ENCODE measurements around the gene OR52I1.

OR52I1 gene

DNA sequence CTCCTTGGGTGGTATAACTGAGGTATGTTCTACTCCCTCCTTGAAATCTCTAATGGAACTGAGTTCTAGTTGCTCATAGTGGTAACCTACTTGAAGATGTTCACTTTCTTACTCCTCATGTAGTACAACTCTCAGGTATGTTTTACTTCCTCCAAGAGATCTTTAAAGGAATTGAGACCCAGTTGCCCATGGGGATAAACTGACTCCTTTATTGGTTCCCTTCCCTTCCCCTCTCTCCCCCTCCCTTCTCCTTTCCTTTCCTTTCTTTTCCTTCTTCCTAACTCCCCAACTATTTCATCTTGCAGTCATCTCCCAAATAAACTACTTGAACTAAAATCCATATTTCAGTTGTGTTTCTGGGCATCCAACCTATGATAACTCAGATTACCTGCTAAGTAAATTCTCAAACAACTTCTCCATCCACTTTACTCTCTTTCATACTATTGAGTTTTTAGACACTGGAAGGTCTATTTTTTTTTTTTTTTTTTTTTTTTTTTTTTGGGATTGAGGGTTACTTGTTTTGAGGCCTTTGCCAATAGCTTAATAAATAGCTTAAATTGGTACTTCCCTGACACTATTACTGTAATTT, 22.1 kb downstream of the OR52I1 start:
- Histone ChIP-seq H3F3A (ENCODE audit: insufficient read depth) (no peaks in the 10 kb centered on the region), H3K79me2 (ENCODE audit: insufficient read depth, low read length) (no peaks in the 10 kb centered on the region)

DNA sequence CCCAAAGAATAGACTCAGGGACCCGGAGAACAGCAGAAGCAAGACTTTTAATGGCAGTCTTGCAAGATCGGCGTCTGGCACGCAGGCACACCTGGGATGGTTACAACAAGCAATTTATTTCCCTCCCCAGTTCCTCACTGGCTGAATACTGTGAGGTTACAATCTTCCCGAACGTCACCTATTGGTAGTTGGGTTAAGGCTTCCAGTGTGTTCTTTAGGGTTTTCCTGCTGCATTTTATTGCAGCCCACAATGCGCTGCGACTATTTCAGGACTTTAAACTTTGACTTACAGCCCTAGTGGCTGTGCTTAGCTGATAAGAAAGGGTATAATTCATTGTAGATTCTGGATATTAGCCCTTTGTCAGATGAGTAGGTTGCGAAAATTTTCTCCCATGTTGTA, 25.7 kb downstream of the OR52I1 start:
- no peak overlapping the region for H3K4me3 ChIP-seq (ENCODE audit: insufficient read depth, low read length, poor library complexity, severe bottlenecking)
- H3K4me2 ChIP-seq (ENCODE audit: low read depth, low read length, poor library complexity, severe bottlenecking), result no peak overlapping the region
- no peaks in the 10 kb centered on the region for H3K79me2 ChIP-seq (ENCODE audit: insufficient read depth, low read length)
- H4K20me1 ChIP-seq (ENCODE audit: low read depth, low read length), result no peaks in the 10 kb centered on the region
- no peaks in the 10 kb centered on the region for H3K9me2 ChIP-seq (replicated peaks; ENCODE audit: insufficient read depth, low read length)
- H3K9me3 ChIP-seq (ENCODE audit: insufficient read depth, low read length), result no peaks in the 10 kb centered on the region
- no peaks in the 10 kb centered on the region for H3K27me3 ChIP-seq (ENCODE audit: low read length)
- H3K36me3 ChIP-seq (ENCODE audit: low read length), result no peaks in the 10 kb centered on the region
- TF ChIP-seq, protein P1, sequence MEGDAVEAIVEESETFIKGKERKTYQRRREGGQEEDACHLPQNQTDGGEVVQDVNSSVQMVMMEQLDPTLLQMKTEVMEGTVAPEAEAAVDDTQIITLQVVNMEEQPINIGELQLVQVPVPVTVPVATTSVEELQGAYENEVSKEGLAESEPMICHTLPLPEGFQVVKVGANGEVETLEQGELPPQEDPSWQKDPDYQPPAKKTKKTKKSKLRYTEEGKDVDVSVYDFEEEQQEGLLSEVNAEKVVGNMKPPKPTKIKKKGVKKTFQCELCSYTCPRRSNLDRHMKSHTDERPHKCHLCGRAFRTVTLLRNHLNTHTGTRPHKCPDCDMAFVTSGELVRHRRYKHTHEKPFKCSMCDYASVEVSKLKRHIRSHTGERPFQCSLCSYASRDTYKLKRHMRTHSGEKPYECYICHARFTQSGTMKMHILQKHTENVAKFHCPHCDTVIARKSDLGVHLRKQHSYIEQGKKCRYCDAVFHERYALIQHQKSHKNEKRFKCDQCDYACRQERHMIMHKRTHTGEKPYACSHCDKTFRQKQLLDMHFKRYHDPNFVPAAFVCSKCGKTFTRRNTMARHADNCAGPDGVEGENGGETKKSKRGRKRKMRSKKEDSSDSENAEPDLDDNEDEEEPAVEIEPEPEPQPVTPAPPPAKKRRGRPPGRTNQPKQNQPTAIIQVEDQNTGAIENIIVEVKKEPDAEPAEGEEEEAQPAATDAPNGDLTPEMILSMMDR (IDR thresholded peaks at IDR 0.05; ENCODE audit: insufficient read depth, low read length, poor library complexity, severe bottlenecking), result no peak
- H2AFZ ChIP-seq (ENCODE audit: low read depth, low read length, severe bottlenecking), result no peak overlapping the region
- no peaks in the 10 kb centered on the region for H3F3A ChIP-seq (ENCODE audit: insufficient read depth)
- H3K27ac ChIP-seq (ENCODE audit: low read depth, low read length), result no peak overlapping the region
- no peak overlapping the region for H3K9ac ChIP-seq (ENCODE audit: low read length)

More for the DNA sequence above, 22.1 kb downstream of the OR52I1 start:
- Histone ChIP-seq H3K36me3 (ENCODE audit: low read length) (no peaks in the 10 kb centered on the region), H2AFZ (ENCODE audit: low read depth, low read length, severe bottlenecking) (no peak overlapping the region), H3K27me3 (ENCODE audit: low read length) (no peaks in the 10 kb centered on the region; the same call in 1 of the 2 replicates), H3K9me2 (replicated peaks; ENCODE audit: insufficient read depth, low read length) (no peaks in the 10 kb centered on the region), H3K4me2 (ENCODE audit: low read depth, low read length, poor library complexity, severe bottlenecking) (no peak overlapping the region), H3K4me3 (ENCODE audit: insufficient read depth, low read length, poor library complexity, severe bottlenecking) (no peak overlapping the region), H3K9me3 (ENCODE audit: insufficient read depth, low read length) (no peaks in the 10 kb centered on the region), H4K20me1 (ENCODE audit: low read depth, low read length) (no peaks in the 10 kb centered on the region), H3K27ac (ENCODE audit: low read depth, low read length) (no peak overlapping the region), H3K9ac (ENCODE audit: low read length) (no peak overlapping the region)
- no peak for TF ChIP-seq EZH2phosphoT487 (conservative IDR thresholded peaks at IDR 0.05; ENCODE audit: low read length)
- TF ChIP-seq, protein P1 (IDR thresholded peaks at IDR 0.05; ENCODE audit: insufficient read depth, low read length, poor library complexity, severe bottlenecking), result no peak

DNA sequence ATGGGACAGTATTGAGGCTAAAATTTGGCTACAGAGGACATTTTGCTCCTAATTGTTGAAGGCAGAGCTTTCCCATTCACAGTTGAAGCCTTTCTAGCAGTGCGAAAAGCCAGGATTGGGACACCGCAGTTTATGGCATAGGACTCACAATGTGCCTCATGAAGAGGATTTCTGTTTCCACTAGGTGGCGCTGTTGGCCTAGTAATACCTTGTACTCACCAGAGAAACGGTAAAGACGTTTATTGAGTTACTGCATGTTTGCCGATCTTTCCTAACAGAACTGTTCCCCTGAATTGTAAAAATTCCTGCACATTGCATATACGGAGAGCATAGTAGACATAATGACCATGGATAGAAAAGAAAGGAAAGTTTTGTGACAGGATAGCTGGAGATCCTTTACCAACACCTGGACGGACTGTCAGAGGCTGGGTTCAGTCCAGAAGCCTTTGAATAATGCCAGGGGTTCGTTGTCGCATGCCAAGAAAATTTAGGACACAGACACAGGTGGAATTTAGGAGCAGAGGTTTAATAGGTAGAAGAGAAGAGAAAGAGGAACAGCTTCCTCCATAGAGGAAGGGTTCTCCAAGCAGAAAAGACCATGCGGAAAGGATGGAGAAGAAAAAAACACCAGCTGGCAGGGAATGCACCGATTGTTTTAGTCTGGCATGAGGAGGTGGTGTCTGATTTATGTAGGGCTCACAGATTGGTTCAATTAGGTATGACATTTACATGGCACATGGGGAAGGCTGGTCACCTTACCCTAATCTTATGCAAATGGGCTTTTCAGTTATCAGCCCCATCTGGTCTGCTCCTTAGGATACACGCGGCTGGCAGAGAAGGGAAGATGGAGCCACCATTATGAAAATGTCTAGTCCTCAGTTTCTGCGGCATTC, 32.6 kb downstream of the OR52I1 start:
- Histone ChIP-seq H3K4me3 (ENCODE audit: insufficient read depth, low read length, poor library complexity, severe bottlenecking) (no peak overlapping the region), H3K9me2 (replicated peaks; ENCODE audit: insufficient read depth, low read length) (no peaks in the 10 kb centered on the region), H3K9ac (ENCODE audit: low read length) (no peak overlapping the region), H3K9me3 (ENCODE audit: insufficient read depth, low read length) (no peaks in the 10 kb centered on the region), H4K20me1 (ENCODE audit: low read depth, low read length) (no peaks in the 10 kb centered on the region), H3F3A (ENCODE audit: insufficient read depth) (no peaks in the 10 kb centered on the region), H3K4me2 (ENCODE audit: low read depth, low read length, poor library complexity, severe bottlenecking) (no peak overlapping the region), H3K27ac (ENCODE audit: low read depth, low read length) (no peak overlapping the region), H3K36me3 (ENCODE audit: low read length) (no peaks in the 10 kb centered on the region), H3K79me2 (ENCODE audit: insufficient read depth, low read length) (no peaks in the 10 kb centered on the region), H2AFZ (ENCODE audit: low read depth, low read length, severe bottlenecking) (no peak overlapping the region), H3K27me3 (ENCODE audit: low read length) (no peaks in the 10 kb centered on the region)
- TF ChIP-seq, protein P1 (IDR thresholded peaks at IDR 0.05; ENCODE audit: insufficient read depth, low read length, poor library complexity, severe bottlenecking), result peak; percentile 84
- TF ChIP-seq EZH2phosphoT487 (conservative IDR thresholded peaks at IDR 0.05; ENCODE audit: low read length), result no peak
